K562 (cell line): Measurements from ENCODE around the gene PRKG1. TPM values are rescaled to one million over a fixed set of nuclear protein-coding genes. Genes with fewer than 3 reads are reported as not detected.
"Not testable (repeated sequence)": the region's sequence is repeated elsewhere in the genome, so short reads cannot be mapped to it uniquely, and the experiment has no call there.

Experiments used
- ATAC-seq: fragments of 200-7000 bp; cut with Tn5 transposase; 3 replicates; pipeline ENCODE4 v1.9.1; 2020; ENCODE audit warnings: moderate library complexity
- BruUV-seq: library from RNA; stranded (reverse); fragments of 400-500 nt; replicated peaks from 2 replicates; lab custom pipeline; 2021; lab: Mats Ljungman, UMichigan
- CTCF ChIA-PET: fragments of 300-600 bp; formaldehyde crosslinking; extraction: SDS; loops from one replicate; lab custom pipeline; 2021; ENCODE audit warnings: low intra/inter-chr PET ratio; lab: Yijun Ruan, JAX
- POLR2A ChIA-PET: fragments of 300-600, 350-650 bp; sonication (Branson Sonifier 250); formaldehyde crosslinking; extraction: SDS; loops from one replicate; lab custom pipeline; 2021; ENCODE audit warnings: antibody characterized with exemption, inconsistent platforms; lab: Yijun Ruan, JAX
- DNase-seq, 4 experiments: peaks; one replicate each; pipeline versions ENCODE4 v3.0.0 to v3.0.0-alpha.2; 2011 to 2018; ENCODE audit warnings: low spot score in 3 of 4, mixed read lengths in 3 of 4; ENCODE audit errors: extremely low read depth in 1 of 4
- FAIRE-seq: peaks from 2 replicates; lab custom pipeline; 2011; peaks lifted over from hg19 to GRCh38; lab: Jason Lieb, UNC
- H2AFZ ChIP-seq: 2 replicates; pipeline ENCODE4 v1.6.0; 2011; ENCODE audit warnings: low read depth, low read length, control low read depth, inconsistent platforms
- H3K27ac ChIP-seq: fragments of 200-600 bp; 3 replicates; pipeline ENCODE4 v1.8.0; 2011; ENCODE audit warnings: low read depth, mild to moderate bottlenecking, control low read depth, inconsistent platforms, low read length, moderate library complexity, mixed read lengths; ENCODE audit errors: extremely low read depth
- H3K27me3 ChIP-seq, 2 experiments: fragments of 300-600 bp in 1 of 2; 2 replicates in 1 of 2; 3 replicates in 1 of 2; pipeline versions ENCODE4 v1.6.0 to v1.8.0; 2011; ENCODE audit warnings: inconsistent platforms in 2 of 2, low read length in 2 of 2, mild to moderate bottlenecking in 1 of 2, mixed read lengths in 1 of 2, moderate library complexity in 1 of 2; ENCODE audit not compliant: control insufficient read depth in 2 of 2, insufficient read depth in 2 of 2
- H3K36me3 ChIP-seq: fragments of 300-600 bp; 3 replicates; pipeline ENCODE4 v1.8.0; 2011; ENCODE audit warnings: mild to moderate bottlenecking, low read length, inconsistent platforms; ENCODE audit not compliant: control insufficient read depth, insufficient read depth
- H3K4me1 ChIP-seq, 2 experiments: fragments of 200-600 bp in 1 of 2; replicated peaks in 1 of 2; 2 replicates in 1 of 2; 3 replicates in 1 of 2; pipeline versions ENCODE4 v1.5.1 to v1.8.0; 2011; ENCODE audit warnings: inconsistent platforms in 2 of 2, low read length in 2 of 2, mild to moderate bottlenecking in 1 of 2, mixed read lengths in 1 of 2, moderate library complexity in 1 of 2; ENCODE audit not compliant: control insufficient read depth in 2 of 2, insufficient read depth in 2 of 2
- H3K4me2 ChIP-seq: 2 replicates; pipeline ENCODE4 v1.6.1; 2011; ENCODE audit warnings: low read length, control low read depth, inconsistent platforms, mixed read lengths; ENCODE audit not compliant: insufficient read depth
- H3K4me3 ChIP-seq: fragments of 200-600 bp; sonication (generic), shearing (Covaris generic); 2 replicates; pipeline ENCODE4 v1.5.1; 2016; ENCODE audit warnings: control low read depth, inconsistent platforms
- H3K79me2 ChIP-seq: fragments of 200-600 bp; 3 replicates; pipeline ENCODE4 v1.8.0; 2011; ENCODE audit warnings: low read length, inconsistent platforms; ENCODE audit not compliant: control insufficient read depth, insufficient read depth
- H3K9ac ChIP-seq, 2 experiments: 2 replicates each; pipeline versions ENCODE4 v1.6.0 to v1.6.1; 2011; ENCODE audit warnings: low read depth in 2 of 2, low read length in 2 of 2, control low read depth in 1 of 2, inconsistent platforms in 1 of 2, mild to moderate bottlenecking in 1 of 2, mixed read lengths in 1 of 2; ENCODE audit not compliant: insufficient read depth in 1 of 2
- H3K9me1 ChIP-seq: one replicate; pipeline ENCODE4 v1.6.0; 2011; ENCODE audit warnings: inconsistent platforms, mild to moderate bottlenecking, low read length, moderate library complexity; ENCODE audit not compliant: control insufficient read depth, insufficient read depth
- H3K9me3 ChIP-seq: replicated peaks from 2 replicates; pipeline ENCODE4 v1.5.1; 2011; ENCODE audit warnings: low read depth, low read length, inconsistent platforms; ENCODE audit not compliant: control insufficient read depth, insufficient read depth
- H4K20me1 ChIP-seq: replicated peaks from 2 replicates; pipeline ENCODE4 v1.6.1; 2011; ENCODE audit warnings: low read length, inconsistent platforms, mixed read lengths; ENCODE audit not compliant: control insufficient read depth, insufficient read depth
- SMAD1 ChIP-seq: fragments of 150-350 bp; IDR thresholded peaks from 2 replicates; pipeline ENCODE4 v1.6.1; 2014; ENCODE audit warnings: low read length, low read depth; ENCODE audit not compliant: partially characterized antibody
- WGBS: fragments of 100-300 bp; shearing (Covaris generic); methylation state at CpG from one replicate; pipeline ENCODE4 v1.1.6; 2016; ENCODE audit warnings: low coverage, mixed read lengths; ENCODE audit not compliant: insufficient coverage; ENCODE audit errors: missing lambda C conversion rate; 5-methylcytosine and 5-hydroxymethylcytosine counted together
- in situ Hi-C: fragments of 300-500 bp; cut with MboI; formaldehyde crosslinking; loops from 4 replicates; pipeline ENCODE4 v1.15.0; 2018; ENCODE audit warnings: inconsistent platforms, mixed read lengths
- intact Hi-C: fragments of 100-400 bp; cut with micrococcal nuclease; formaldehyde crosslinking; loops from 2 replicates; pipeline ENCODE4 v1.14.2; 2022
- polyA plus RNA-seq, 8 experiments: library from polyadenylated mRNA; depleted of rRNA in 4 of 8; stranded (reverse) in 5 of 8; unstranded in 3 of 8; fragments of >200 nt; fragmentation: Nextera tagmentation in 2 of 8; fragmentation: Illumina TruSeq in 1 of 8; extraction: Ambion mirVana in 2 of 8; extraction: Trizol in 1 of 8; gene quantifications; 2 replicates each; pipeline versions ENCODE4 v1.2.1 to v1.2.3, GENCODE V29; 2011 to 2014; ENCODE audit warnings: inconsistent platforms in 1 of 8, missing spikeins in 1 of 8
- total RNA-seq, 7 experiments: library from RNA; depleted of rRNA in 6 of 7; stranded (reverse); fragments of >200 nt in 6 of 7; fragmentation: Illumina TruSeq in 2 of 7; extraction: Trizol in 2 of 7; gene quantifications; 2 replicates each; pipeline versions ENCODE4 v1.2.1 to v1.2.3, GENCODE V29; 2011 to 2021; ENCODE audit warnings: low replicate concordance in 1 of 7
- TF ChIP-seq, protein P1 (sequence below): fragments of 200-800 bp; sonication (Bioruptor generic); IDR thresholded peaks from 2 replicates; pipeline ENCODE4 v1.6.1; 2017; ENCODE audit warnings: missing genetic modification characterization, missing compliant biosample characterization

Gene PRKG1
- total and polyA plus RNA-seq, 9 of the 15 experiments (the other 6 are each of a cell fraction or from before 2014, with no cell fraction given): 0.22 TPM; not detected in 8

DNA sequence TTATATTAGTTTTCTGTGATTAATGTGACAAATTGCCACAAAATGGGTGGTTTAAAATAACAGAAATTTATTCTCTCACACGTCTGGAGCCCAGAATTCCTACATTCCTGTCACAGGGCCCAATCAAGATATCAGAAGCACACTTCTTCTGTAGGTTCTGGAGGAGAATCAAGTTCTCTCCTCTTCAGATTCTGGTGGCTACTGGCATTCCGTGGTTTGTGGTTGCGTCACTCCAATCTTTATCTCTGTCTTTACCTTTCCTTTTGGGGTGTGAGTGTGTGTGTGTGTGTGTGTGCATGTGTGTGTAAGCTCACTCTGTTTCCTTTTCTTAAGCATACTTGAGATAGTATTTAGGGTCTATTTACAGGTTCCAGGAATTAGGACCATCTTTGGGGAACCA lies 1124.3 kb downstream of the PRKG1 start (continued):
- TF ChIP-seq, protein P1, sequence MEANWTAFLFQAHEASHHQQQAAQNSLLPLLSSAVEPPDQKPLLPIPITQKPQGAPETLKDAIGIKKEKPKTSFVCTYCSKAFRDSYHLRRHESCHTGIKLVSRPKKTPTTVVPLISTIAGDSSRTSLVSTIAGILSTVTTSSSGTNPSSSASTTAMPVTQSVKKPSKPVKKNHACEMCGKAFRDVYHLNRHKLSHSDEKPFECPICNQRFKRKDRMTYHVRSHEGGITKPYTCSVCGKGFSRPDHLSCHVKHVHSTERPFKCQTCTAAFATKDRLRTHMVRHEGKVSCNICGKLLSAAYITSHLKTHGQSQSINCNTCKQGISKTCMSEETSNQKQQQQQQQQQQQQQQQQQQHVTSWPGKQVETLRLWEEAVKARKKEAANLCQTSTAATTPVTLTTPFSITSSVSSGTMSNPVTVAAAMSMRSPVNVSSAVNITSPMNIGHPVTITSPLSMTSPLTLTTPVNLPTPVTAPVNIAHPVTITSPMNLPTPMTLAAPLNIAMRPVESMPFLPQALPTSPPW (CRISPR knock-in tag): no peak
- no peak for TF ChIP-seq SMAD1

DNA sequence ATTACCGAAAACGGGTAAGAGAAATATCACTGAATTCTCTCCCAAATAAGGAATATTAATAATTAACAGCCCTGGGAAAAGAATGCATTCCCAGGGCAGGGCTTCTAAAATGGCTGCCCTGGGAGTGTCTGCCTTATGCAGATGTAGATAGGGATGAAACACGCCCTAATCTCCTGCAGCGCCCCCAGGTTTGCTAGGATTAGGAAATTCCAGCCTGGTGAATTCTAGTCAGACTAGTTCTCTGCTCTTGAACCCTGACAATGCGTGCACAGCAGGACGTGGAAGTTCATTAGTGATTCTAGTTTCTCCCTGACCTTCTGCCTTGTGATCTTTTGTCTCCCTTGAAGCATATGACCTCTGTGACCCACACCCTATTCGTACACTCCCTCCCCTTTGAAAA lies 1130.6 kb downstream of the PRKG1 start:
- H3K9ac ChIP-seq, H3K9me1 ChIP-seq, H3K79me2 ChIP-seq, H3K4me2 ChIP-seq, DNase-seq, H3K4me3 ChIP-seq, H3K27ac ChIP-seq, H3K36me3 ChIP-seq, H2AFZ ChIP-seq, FAIRE-seq, intact Hi-C loops, ATAC-seq, H3K27me3 ChIP-seq, H4K20me1 ChIP-seq, BruUV-seq, H3K4me1 ChIP-seq, H3K9me3 ChIP-seq, POLR2A ChIA-PET: not testable (repeated sequence)
- CTCF ChIA-PET: interaction anchor here (0.6 kb wide), 1 partner anchor 734 kb away, joined by 3 read pairs; no protein-coding TSS in a partner anchor
- 2% methylated on average over 7 of the region's 7 CpGs for WGBS
- in situ Hi-C loops: loop anchor here (25.0 kb wide), 1 partner anchor 1193 kb away; no protein-coding TSS in a partner anchor
